Fibroblast of mammary gland (primary cell): ENCODE results near the gene OSBPL5.

Experiments used
- DNase-seq: peaks from one replicate; pipeline ENCODE4 v3.0.0-alpha.2; 2010; ENCODE audit warnings: low read depth
- H3K4me3 ChIP-seq: 2 replicates; pipeline ENCODE4 v1.5.1; 2011; ENCODE audit warnings: low read depth, mild to moderate bottlenecking, low read length, moderate library complexity; ENCODE audit not compliant: control insufficient read depth
- TF ChIP-seq, protein P1 (sequence below): conservative IDR thresholded peaks from 2 replicates; pipeline ENCODE4 v1.5.1; 2011; ENCODE audit warnings: low read depth, low read length, inconsistent platforms; ENCODE audit not compliant: control insufficient read depth, insufficient read depth

OSBPL5 gene

DNA sequence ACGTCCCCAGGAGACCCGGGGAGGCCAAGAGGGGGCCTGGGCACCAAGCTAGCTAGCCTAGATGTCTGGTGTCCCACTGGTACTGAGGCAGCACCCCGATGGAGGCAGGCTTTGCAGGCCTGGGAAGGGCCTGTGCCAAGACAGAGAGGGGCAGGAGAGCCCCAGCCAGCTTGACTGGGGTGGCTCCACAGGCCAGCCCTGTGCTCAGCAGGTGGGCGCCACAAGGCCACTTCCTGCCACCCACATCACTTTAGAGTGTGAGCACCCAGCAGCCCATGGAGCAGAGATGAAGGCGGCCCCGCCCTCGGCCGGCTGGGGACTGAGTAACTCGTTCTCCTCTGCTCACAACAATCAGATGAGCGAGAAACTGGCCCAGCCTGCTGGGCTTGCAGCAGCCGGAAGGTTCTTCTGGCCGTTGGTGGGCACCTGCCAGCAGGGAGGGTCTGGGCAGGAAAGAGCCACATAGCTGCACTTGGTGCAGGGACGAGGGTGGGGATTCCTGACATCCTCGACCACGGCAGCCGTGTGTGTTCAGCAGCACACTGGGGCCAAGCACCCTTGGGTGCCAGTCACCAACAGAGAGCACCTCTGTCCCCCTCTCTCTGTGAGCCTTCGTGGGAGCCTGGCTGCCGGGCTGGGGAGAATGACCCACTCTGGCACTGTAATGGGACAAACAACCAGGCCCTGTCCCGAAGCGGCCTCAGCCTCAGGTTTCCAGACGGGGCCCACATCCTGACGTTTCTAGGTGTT lies 7.6 kb downstream of the OSBPL5 start:
- TF ChIP-seq, protein P1, sequence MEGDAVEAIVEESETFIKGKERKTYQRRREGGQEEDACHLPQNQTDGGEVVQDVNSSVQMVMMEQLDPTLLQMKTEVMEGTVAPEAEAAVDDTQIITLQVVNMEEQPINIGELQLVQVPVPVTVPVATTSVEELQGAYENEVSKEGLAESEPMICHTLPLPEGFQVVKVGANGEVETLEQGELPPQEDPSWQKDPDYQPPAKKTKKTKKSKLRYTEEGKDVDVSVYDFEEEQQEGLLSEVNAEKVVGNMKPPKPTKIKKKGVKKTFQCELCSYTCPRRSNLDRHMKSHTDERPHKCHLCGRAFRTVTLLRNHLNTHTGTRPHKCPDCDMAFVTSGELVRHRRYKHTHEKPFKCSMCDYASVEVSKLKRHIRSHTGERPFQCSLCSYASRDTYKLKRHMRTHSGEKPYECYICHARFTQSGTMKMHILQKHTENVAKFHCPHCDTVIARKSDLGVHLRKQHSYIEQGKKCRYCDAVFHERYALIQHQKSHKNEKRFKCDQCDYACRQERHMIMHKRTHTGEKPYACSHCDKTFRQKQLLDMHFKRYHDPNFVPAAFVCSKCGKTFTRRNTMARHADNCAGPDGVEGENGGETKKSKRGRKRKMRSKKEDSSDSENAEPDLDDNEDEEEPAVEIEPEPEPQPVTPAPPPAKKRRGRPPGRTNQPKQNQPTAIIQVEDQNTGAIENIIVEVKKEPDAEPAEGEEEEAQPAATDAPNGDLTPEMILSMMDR: no peak
- DNase-seq: peak; percentile 46
- no peak overlapping the region for H3K4me3 ChIP-seq

DNA sequence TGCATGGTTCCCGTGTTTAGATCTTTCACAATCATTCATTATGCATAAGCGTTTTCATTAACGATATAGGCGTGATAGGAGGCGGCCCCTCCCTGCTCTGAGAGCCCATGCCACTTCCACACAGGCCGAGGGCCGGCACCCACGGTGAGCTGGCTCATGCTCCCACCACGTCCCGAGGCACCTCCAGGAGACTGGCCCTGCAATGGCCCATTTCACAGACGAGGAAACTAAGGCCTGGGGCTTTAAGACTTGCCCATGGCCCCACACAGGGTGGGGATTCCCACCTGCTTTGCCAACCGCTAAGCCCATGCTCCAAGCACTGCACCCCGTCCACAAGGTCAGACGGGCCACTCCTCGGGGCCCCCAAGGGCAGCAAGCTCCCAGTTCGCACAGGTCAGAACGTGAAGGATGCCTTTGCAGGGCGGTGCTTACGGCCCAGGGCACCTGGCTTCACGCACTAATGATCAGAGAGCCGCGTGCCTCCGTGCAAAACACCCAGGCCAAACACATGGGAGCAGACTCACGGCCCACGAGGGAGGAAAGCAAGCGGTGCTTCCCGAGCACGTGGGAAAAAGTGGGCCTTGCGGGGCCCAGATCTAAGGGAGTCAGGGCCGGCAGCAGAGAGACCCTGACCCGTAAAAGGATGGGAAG lies 8.3 kb downstream of the OSBPL5 start:
- no peak for DNase-seq
- no peak overlapping the region for H3K4me3 ChIP-seq
- TF ChIP-seq, protein P1: no peak

DNA sequence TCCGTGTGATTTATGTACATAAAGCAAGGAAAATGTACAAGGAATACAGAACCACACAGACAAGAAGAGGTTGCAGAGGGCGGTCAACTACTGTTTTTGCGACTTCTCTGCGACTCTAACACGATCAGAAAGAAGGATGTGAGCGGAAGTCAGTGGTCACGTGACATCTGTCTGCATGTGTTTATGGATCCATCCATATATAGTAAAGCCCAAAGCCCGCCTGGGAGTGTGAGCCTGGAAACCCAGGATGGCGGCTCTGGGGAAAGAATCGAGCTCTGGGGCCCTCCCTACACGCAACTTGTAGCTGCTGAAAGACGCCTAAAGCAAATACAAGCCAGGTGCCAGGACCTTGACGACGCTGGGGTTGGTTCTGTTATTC lies 8.8 kb downstream of the OSBPL5 start:
- TF ChIP-seq, protein P1: no peak
- peak; percentile 37 for DNase-seq
- H3K4me3 ChIP-seq: no peak overlapping the region

DNA sequence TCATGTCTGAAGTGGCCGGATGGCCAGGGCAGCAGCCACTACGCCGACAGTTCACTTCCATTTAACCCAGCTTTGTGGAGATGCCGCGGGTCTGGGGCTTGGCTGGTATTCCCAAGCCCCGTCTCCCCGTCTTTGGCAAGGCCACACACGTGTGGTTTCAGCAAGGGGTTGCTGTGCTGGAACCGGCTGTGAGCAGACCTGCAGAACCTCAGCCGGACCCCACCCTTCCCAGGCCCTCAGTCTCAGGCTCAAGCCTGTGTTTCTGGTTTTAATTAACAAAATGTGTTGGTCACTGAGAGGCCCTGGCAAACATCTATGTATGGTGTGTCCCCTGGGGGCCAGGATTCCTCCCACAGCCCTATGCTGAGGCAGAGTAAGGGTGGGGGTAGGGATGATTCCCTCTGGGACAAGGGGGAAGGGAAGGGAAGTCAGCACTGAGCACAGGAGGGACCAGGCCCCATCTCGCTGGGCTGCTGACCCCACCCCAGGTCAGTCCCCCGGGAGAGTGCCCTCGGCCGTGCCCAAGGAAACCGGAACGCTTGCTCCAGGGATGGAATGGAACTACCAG lies 9.3 kb downstream of the OSBPL5 start:
- H3K4me3 ChIP-seq: peak overlapping the region; percentile 25
- peak; percentile 93 for DNase-seq
- TF ChIP-seq, protein P1: no peak

DNA sequence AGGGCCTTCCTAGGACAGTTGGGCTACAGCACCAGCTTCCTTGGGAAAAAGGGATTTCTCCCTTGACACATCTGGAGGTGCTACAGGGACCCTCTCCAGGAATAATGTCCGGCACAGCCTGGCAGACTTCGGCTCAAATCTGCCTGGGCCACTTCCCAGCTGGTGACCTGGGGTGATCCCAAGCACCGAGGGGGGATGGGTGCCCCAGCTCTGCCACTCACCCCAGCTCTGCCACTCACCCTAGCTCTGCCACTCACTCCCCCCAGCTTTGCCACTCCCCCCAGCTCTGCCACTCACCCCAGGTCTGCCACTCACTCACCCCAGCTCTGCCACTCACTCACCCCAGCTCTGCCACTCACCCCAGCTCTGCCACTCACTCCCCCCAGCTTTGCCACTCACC lies 9.9 kb downstream of the OSBPL5 start:
- TF ChIP-seq, protein P1: no peak
- no peak for DNase-seq
- peak overlapping the region; percentile 25 for H3K4me3 ChIP-seq

DNA sequence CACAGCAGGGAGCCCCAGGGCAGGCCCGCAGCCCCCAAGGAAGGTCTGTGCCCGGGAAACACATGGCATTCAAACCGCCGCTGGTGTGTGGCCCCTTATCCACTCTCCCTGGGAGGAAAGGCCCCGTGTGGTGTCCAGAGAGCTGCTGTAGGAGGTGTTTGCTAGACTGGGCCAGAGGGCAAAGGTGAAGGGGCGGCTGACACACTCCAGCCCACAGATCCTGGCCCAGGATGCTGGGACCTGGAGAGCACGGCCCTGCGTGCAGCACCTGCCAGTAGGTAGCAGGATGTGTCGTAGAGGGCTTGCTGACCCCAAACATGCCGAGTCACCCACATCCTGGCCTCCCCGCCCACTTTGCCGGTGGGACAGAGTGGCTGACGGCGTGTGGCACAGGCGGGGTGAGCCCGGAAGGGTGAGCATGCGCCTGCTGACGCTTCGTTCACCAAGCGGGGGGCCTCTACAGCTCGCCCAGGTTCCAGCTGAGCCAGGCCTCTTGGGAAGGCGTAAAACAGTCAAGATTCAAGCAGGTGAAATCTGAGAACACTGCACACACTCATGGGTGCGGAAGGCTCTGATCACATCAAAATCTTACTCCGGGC lies 11.0 kb downstream of the OSBPL5 start:
- peak; percentile 39 for DNase-seq
- no peak overlapping the region for H3K4me3 ChIP-seq

More for the DNA sequence above, 11.0 kb downstream of the OSBPL5 start:
- TF ChIP-seq, protein P1: no peak
